HG03432 (cell line): Measurements from ENCODE around the gene DIP2C.
"Not testable (repeated sequence)": the region's sequence is repeated elsewhere in the genome, so short reads cannot be mapped to it uniquely, and the experiment has no call there.

Source experiments
- ATAC-seq: cut with Tn5 transposase; IDR thresholded peaks from one replicate; pipeline ENCODE4 v1.9.1; 2021; ENCODE audit warnings: mild to moderate bottlenecking, moderate library complexity; ENCODE audit not compliant: unreplicated experiment

The DIP2C gene

DNA sequence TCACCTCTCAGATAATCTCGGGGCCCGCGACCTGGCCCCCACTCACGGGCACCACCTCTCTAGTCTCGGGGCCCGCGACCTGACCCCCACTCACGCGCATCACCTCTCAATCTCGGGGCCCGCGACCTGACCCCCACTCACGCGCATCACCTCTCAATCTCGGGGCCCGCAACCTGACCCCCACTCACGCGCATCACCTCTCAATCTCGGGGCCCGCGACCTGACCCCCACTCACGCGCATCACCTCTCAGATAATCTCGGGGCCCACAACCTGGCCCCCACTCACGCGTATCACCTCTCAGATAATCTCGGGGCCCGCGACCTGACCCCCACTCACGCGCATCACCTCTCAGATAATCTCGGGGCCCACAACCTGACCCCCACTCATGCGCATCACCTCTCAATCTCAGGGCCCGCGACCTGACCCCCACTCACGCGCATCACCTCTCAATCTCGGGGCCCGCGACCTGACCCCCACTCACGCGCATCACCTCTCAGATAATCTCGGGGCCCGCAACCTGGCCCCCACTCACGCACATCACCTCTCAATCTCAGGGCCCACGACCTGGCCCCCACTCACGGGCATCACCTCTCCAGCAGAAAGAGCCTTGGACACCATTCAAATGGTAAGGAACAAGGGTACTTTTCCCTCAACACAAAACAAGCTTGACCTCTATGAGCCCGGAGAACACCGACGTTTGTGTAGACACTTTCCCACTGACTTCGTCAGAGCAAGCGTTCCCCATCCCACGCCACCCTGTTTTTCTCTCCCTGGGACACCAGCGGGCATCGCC lies 104.8 kb downstream of the DIP2C start:
- ATAC-seq = not testable (repeated sequence)

DNA sequence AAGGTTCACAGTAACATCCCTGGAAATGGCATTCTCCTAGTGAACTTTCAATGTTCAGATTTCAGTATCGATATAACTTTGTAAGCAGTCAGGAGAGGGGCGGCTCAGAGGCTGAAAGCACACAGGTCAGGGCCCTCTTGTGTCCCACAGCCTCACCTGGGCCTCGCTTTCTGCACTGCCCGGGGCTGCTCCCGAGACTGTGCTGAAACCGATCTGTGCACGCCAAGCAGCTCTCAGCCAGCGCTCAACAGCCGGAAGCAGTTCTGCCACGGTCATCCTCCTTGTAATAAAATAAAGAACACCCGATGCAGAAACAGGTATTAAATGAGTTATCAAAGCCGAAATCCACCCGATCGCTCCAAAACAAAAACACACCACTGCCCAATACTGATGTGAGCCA lies 106.0 kb downstream of the DIP2C start:
- ATAC-seq = no peak

DNA sequence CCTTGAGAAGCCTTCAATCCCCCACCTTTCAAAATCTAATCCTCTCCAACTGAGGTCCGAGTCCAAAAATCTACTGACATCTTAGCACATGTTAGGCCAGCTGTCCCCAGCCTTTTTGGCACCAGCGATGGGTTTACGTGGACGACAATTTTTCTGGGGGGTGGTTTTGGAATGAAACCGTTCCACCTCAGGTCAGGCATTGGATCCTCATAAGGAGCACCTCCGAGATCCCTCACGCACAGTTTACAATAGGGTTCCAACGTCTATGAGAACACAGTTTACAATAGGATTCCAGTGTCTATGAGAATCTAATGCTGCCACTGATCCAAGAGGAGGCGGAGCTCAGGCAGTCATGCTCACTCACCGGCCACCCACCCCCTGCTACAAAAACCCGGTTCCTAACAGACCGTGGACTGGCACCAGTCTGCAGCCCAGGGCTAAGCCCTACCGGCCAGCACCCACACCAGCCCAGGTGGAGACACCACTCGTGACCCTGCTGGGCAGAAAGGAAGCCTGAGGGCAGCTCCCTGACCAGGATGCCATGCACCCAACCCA lies 107.6 kb downstream of the DIP2C start:
- no peak for ATAC-seq

GRCh38 chr10:580778-581177 lies 108.7 kb downstream of the DIP2C start:
- ATAC-seq = no peak

DNA sequence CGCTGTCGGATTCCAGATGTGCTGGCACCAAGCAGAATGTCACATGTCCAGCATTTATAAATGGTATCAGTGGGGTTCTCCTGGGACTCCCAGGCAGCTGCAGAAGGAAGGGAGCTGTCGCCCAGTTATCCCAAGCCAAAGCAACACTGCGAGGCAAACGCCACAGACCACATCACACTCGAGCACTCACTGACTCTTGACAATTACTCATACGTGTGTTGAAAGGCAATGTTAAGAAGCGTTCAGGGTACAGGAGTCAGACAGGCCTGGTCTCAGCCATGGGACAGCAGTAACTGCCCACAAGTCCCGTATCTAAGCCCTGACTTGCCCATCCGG lies 113.4 kb downstream of the DIP2C start:
- ATAC-seq = no peak

DNA sequence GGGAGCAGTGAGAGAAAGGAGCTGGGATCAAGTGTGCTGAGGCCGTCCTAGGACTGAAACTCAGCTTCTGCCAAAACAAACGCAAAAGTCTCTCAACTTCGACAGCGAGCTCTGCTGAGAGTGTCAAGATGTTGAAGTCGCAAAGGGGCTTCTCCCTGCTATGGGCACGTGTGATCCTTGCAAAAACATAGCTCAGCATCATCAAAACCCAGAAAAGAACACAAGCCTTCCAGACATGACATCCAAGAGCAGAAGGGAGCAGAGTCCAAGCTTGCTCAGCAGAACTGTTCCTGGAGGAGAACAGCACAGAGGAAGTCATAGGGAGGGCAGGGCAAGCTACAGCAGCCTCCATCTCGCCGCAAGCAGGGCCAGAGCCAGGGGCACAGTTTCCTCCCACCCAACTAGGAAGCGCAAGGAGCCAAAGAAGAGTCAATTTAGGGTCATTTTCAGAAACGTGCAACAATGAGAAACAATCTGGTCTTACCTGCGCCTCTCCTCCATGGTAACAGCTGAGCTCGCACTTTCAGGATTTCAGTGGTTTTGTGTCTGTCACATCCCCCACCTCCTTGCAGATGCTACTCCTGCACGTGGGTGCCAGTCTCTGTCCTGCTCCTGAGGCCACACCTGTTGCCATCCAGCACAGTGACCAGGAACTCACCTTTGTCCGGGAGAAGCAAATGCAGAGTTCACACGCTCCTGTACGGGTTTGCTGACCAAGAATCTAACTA lies 113.9 kb downstream of the DIP2C start:
- ATAC-seq = no peak

DNA sequence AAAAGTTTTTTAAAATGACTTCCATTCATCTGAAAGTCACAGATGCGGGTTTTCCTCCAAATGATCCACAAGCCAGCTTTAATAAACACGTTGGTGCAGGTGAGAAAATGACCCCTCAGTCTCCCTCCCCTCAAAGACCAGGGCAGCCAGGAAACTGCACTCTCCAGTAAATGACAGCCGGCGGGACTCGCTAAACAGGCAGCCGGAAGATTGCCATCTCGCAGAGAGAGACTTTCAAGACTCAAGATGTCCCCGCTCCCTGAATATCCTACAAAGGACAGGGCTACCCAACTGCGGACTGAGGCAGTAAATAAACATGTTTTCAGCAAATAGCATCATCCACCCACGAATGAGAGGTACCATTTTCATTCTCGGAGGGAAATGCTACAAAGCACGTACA lies 116.8 kb downstream of the DIP2C start:
- ATAC-seq = no peak

- ATAC-seq = no peak
Measured at GRCh38 chr10:571688-572451, 117.6 kb downstream of the DIP2C start.

GRCh38 chr10:571166-571565 lies 118.3 kb downstream of the DIP2C start:
- no peak for ATAC-seq

GRCh38 chr10:570628-571163 lies 118.8 kb downstream of the DIP2C start:
- no peak for ATAC-seq

DNA sequence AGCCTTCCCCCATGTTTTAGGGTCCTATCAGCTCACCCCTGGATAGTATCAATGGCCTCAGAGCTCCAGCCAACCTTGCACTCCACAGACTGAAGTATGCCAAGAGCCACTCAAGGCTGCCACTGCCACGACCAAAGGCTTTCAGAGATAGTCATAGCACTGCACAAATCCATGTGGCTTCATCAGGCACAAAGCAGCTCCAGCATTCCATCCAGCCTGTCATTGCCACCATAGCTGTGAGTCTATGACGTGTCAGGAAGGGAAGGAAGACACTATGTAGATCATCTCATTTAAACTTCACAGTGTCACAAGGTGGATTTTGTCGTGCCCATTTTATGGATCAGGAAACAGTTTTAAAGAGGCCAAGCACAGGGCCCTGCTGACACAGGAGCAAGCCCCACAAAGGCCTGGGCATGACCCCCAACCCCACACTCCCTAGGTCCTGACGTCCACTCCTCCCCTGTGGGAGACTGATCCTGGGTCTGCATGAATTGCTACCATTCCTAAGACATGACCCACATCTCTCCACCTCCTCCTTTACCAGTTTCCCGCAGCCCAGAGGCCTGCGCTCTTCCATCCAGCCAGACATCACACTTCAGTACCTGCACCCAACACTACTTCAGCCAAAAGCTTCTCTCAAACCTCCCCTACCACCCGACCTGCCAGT lies 119.4 kb downstream of the DIP2C start:
- ATAC-seq = no peak

DNA sequence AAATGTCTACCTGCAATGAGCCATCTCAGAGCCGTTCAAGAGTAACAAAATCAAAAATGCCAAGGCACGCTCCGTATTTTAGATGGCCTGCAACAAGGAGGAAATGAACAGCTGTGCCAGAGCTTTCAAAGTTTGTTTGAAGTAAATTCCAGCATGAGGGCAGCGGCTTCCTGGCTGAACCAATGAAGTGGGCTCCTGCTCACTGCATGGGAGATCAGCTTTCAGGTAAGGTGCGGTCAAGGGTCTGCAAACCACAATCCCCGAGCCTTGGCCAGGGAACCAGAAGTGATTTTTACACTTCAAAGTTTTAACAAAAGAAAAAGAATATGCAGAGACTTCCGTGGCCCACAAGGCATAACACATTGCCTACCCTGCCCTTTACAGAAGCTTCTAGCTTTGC lies 120.6 kb downstream of the DIP2C start:
- ATAC-seq = no peak

- no peak for ATAC-seq
Measured at GRCh38 chr10:567869-568268, 121.6 kb downstream of the DIP2C start.

GRCh38 chr10:566241-566885 lies 123.1 kb downstream of the DIP2C start:
- no peak for ATAC-seq

DNA sequence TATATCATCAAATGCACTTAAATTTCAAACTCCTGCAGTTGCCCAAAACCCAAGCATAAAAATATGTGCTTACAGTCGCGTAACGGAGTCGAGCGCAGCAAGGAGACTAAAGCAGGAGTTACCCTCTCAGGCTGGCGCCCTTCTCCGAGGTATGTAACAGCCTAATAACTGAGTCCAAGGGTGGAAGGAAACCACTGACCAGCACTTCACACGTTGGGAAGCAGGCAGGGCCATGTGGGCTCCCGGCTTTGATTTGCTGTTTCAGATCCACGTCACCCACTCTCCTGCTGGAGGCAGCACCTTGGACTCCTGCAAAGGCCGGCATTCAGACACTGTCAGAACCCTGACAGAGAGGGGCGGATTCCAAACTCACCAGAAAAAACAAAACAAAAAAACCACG lies 123.8 kb downstream of the DIP2C start:
- no peak for ATAC-seq

GRCh38 chr10:565146-565545 lies 124.3 kb downstream of the DIP2C start:
- ATAC-seq = no peak

- no peak for ATAC-seq
Measured at GRCh38 chr10:563827-564226, 125.6 kb downstream of the DIP2C start.

DNA sequence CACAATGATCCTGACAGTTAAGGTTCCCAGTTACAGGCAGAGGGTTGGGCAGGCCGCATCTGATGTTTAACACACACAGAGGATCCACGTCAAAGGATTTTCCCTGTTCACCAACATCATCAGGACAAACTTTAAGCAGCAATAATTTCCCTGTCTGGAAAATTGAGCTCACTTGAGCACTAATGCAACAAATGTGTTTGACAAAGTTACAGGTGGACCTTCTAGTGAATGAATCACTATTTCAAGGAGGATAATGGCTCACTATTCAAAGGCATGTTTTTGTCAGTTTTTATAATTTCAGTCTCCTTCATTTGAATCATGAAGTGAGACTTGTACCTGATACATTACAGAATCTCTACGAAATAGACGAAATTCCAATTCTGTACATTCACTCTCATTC lies 127.3 kb downstream of the DIP2C start:
- ATAC-seq = no peak

- ATAC-seq = no peak
Measured at GRCh38 chr10:561721-562120, 127.7 kb downstream of the DIP2C start.

GRCh38 chr10:560314-560992 lies 129.0 kb downstream of the DIP2C start:
- no peak for ATAC-seq
